ENCODE results near the gene RPL29.
A peak's percentile ranks its signal among the peaks of the same experiment; 100 is the strongest.

RPL29 gene

DNA sequence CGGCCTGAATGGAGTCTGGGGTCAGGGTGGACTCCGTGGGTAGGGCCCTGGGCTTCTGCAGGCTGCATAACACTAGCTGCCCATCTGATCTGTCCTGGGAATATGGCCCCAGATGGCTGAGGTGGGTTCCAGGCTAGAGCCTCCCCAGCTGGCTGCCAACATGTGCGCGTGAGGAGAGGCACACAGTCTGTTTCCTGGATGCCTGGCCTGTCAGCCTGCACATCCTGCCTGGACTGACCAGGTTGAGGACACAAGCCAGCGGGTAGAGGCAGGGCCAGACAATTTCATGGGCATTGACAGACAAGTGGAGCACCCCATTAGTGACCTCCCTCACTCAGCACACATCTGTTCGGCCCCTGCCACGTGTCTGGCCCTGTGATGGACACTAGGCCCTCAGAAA is 29.8 kb upstream of the RPL29 start:
- Histone ChIP-seq H3K4me3 (no peak overlapping the region), H3K27ac (peak overlapping the region in 1 of 2 donors; percentile 37)
- no peak for TF ChIP-seq CTCF (IDR thresholded peaks at IDR 0.05)
- no peak for DNase-seq (ENCODE audit: low spot score)

- no peak for TF ChIP-seq CTCF (IDR thresholded peaks at IDR 0.05)
- Histone ChIP-seq H3K4me3 (no peak overlapping the region), H3K27ac (peak overlapping the region in 1 of 2 donors; percentile 99)
- DNase-seq (ENCODE audit: low spot score), result no peak
Measured at GRCh38 chr3:52024765-52025452, 29.2 kb upstream of the RPL29 start.

DNA sequence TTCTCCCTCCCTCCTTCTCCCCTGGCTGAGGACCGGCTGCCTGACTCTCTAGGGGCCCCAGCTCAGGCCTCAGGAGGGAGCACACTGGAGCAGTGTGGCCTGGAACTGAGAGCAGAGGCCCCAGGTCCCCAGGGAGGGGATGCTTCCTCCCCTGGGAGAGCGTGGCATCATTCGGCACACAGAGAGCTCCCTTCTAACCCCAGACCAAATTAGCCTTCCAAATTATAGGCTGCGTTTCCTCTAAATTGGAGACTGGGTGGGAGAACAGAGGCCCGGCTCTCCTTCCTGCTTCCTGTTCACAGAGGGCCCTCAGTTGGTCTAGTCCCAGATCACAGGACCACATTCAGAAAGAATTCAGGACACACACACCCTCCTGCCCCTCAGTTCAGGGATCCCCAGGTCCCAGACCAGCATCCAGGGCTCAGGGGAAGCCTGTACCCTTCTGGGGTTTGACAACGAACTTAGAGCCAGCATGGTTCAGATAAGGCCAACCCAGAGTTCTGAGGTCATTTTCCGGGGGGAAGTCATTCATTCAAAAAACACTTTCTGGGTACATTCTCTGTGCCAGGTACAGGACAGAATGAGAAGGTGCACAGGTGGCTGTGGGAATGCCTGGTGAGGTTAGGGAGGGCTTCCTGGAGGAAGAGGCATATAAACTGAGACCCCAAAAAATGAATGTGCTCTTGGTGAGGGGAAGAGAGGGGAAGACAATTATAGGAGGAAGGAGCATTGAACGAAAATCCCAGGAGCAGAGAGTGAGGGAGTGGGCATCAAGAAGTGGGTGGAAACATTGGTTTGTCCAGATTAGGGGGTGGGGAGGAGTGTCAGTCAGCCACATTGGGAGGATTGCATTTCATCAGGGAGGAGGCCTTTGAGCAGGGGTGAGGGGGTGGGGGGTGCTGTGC is 28.4 kb upstream of the RPL29 start:
- no peak for TF ChIP-seq CTCF (IDR thresholded peaks at IDR 0.05)
- peak overlapping the region; percentile 44 for H3K4me3 ChIP-seq
- H3K27ac ChIP-seq, result peak overlapping the region; percentile 89 to 99
- DNase-seq (ENCODE audit: low spot score), result no peak

- Histone ChIP-seq H3K4me3 (peak overlapping the region; percentile 44), H3K27ac (peak overlapping the region; percentile 89 to 99)
- DNase-seq (ENCODE audit: low spot score), result no peak
- TF ChIP-seq CTCF (IDR thresholded peaks at IDR 0.05), result no peak
Measured at GRCh38 chr3:52023101-52023770, 27.5 kb upstream of the RPL29 start.

- peak overlapping the region; percentile 44 for H3K4me3 ChIP-seq
- no peak for DNase-seq (ENCODE audit: low spot score)
- H3K27ac ChIP-seq, result peak overlapping the region; percentile 89 to 99
- no peak for TF ChIP-seq CTCF (IDR thresholded peaks at IDR 0.05)
Measured at GRCh38 chr3:52022323-52023100, 26.8 kb upstream of the RPL29 start.

DNA sequence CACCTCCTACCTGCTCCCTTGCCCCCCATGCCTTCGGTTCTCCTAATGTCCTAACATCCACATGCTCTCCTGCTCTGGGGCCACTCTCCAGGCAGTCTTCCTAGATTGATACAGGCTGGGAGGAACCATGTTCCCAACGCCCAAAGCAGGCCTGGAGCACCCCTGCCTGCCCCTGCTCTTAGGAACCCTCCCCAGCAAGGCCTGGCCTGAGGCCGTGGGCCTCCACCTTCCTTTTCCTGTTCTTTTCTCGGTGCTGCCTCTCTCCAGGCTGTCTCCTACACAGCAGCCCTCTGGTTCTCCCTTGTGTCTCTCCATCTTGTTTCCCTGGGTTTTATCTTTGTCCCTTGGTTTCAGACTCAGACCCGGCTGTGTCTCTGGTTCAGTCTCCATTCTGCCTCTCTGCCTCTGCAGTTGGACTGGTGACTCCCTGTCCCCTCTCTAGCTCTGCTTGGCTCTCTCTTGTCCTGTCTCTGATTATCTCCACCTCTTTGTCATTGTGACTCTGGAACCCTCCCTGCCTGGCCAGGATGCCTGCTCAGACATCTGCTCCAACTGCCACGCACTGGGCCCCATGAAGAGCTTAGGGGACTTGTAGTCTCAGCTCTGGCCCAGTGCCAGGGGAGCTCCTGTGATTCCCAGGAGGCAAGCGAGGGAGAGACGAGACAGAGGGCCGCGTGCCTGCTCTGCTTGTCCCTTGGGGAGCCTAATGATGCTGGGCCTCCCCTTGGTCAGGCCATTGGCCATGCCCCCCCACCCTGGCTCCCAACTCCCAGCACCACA is 26.0 kb upstream of the RPL29 start:
- TF ChIP-seq CTCF (IDR thresholded peaks at IDR 0.05), result no peak
- Histone ChIP-seq H3K27ac (peak overlapping the region; percentile 89 to 99), H3K4me3 (no peak overlapping the region)
- DNase-seq (ENCODE audit: low spot score), result no peak
